GM12878 (cell line): ENCODE measurements around the gene COQ5. TPM values are rescaled to one million over a fixed set of nuclear protein-coding genes. Genes with fewer than 3 reads are reported as not detected.

Source experiments
- ATAC-seq: fragments of 200-7000 bp; cut with Tn5 transposase; 3 replicates; pipeline ENCODE4 v1.9.1; 2020; ENCODE audit warnings: mild to moderate bottlenecking, moderate library complexity
- BruUV-seq: library from RNA; stranded (reverse); fragments of 400-500 nt; replicated peaks from 2 replicates; lab custom pipeline; 2021; lab: Mats Ljungman, UMichigan
- CTCF ChIA-PET: fragments of 300-600 bp; sonication (Branson Sonifier 250); formaldehyde crosslinking; extraction: SDS; loops from one replicate; lab custom pipeline; 2021; ENCODE audit warnings: inconsistent platforms; lab: Yijun Ruan, JAX
- POLR2A ChIA-PET: fragments of 350-600 bp; formaldehyde crosslinking; extraction: SDS; loops from one replicate; lab custom pipeline; 2021; ENCODE audit warnings: inconsistent platforms; lab: Charles Lee
- RAD21 ChIA-PET: fragments of 300-600 bp; sonication (Branson Sonifier 250); formaldehyde crosslinking; loops from one replicate; lab custom pipeline; 2023; ENCODE audit warnings: antibody characterized with exemption; ENCODE audit not compliant: unreplicated experiment; lab: Charles Lee
- SMC1A ChIA-PET: fragments of 300-600 bp; sonication (Branson Sonifier 250); formaldehyde crosslinking; loops from one replicate; lab custom pipeline; 2023; ENCODE audit not compliant: unreplicated experiment, uncharacterized antibody; lab: Charles Lee
- DNase-seq: peaks from one replicate; pipeline ENCODE4 v3.0.0-alpha.2; 2011; ENCODE audit warnings: low read depth, low spot score
- FAIRE-seq: peaks from 3 replicates; lab custom pipeline; 2011; peaks lifted over from hg19 to GRCh38; lab: Jason Lieb, UNC
- H2AFZ ChIP-seq: 2 replicates; pipeline ENCODE4 v1.6.0; 2011; ENCODE audit warnings: low read depth, low read length, control low read depth; ENCODE audit not compliant: control insufficient read depth
- H3K27ac ChIP-seq: 2 replicates; pipeline ENCODE4 v1.5.1; 2011; ENCODE audit warnings: control low read depth; ENCODE audit not compliant: control insufficient read depth, insufficient read depth
- H3K27me3 ChIP-seq, 2 experiments: replicated peaks in 1 of 2; 2 replicates each; pipeline versions ENCODE4 v1.6.0 to v1.6.1; 2011; ENCODE audit warnings: low read length in 1 of 2; ENCODE audit not compliant: control insufficient read depth in 2 of 2, insufficient read depth in 2 of 2
- H3K36me3 ChIP-seq, 2 experiments: 2 replicates each; pipeline ENCODE4 v1.5.1; 2011; ENCODE audit warnings: low read length in 1 of 2; ENCODE audit not compliant: control insufficient read depth in 2 of 2, insufficient read depth in 2 of 2
- H3K4me1 ChIP-seq: 2 replicates; pipeline ENCODE4 v1.6.1; 2011; ENCODE audit warnings: mild to moderate bottlenecking, low read length, moderate library complexity, mixed read lengths; ENCODE audit not compliant: control insufficient read depth, insufficient read depth
- H3K4me2 ChIP-seq: 2 replicates; pipeline ENCODE4 v1.6.0; 2011; ENCODE audit warnings: control low read depth; ENCODE audit not compliant: control insufficient read depth, insufficient read depth
- H3K4me3 ChIP-seq: fragments of 200-600 bp; sonication (generic); 2 replicates; pipeline ENCODE4 v1.5.1; 2016
- H3K79me2 ChIP-seq: 2 replicates; pipeline ENCODE4 v1.6.0; 2011; ENCODE audit warnings: low read length; ENCODE audit not compliant: control insufficient read depth, insufficient read depth
- H3K9ac ChIP-seq: 2 replicates; pipeline ENCODE4 v1.8.0; 2011; ENCODE audit warnings: low read length, control low read depth, mixed read lengths; ENCODE audit not compliant: control insufficient read depth, insufficient read depth
- H3K9me3 ChIP-seq: replicated peaks from 3 replicates; pipeline ENCODE4 v1.5.1; 2011; ENCODE audit warnings: mild to moderate bottlenecking, low read length; ENCODE audit not compliant: control insufficient read depth, insufficient read depth
- H4K20me1 ChIP-seq: 2 replicates; pipeline ENCODE4 v1.6.0; 2011; ENCODE audit not compliant: control insufficient read depth, insufficient read depth
- ESRRA ChIP-seq: IDR thresholded peaks from 2 replicates; pipeline ENCODE4 v1.6.1; 2012; ENCODE audit warnings: mild to moderate bottlenecking, low read length, improper control_type of control experiment
- EZH2 ChIP-seq: IDR thresholded peaks from 2 replicates; pipeline ENCODE4 v1.6.1; 2012; ENCODE audit warnings: low read depth, mild to moderate bottlenecking, control low read depth, inconsistent platforms, low read length, borderline replicate concordance; ENCODE audit not compliant: control insufficient read depth
- POLR2A ChIP-seq: IDR thresholded peaks from 2 replicates; pipeline ENCODE4 v1.6.1; 2011; ENCODE audit warnings: low read depth, mild to moderate bottlenecking, low read length
- WGBS: methylation state at CpG from one replicate; pipeline ENCODE4 v1.1.6; 2016; ENCODE audit warnings: low lambda C conversion rate; ENCODE audit not compliant: insufficient replicate concordance, insufficient coverage; ENCODE audit errors: missing lambda C conversion rate; 5-methylcytosine and 5-hydroxymethylcytosine counted together
- in situ Hi-C: fragments of 300-500 bp; cut with MboI; formaldehyde crosslinking; loops from 9 replicates; pipeline ENCODE4 v1.14.3; 2018; ENCODE audit warnings: mixed read lengths
- intact Hi-C: fragments of 100-400 bp; cut with micrococcal nuclease; formaldehyde crosslinking; loops from one replicate; pipeline ENCODE4 v1.14.2; 2022; ENCODE audit not compliant: unreplicated experiment
- polyA plus RNA-seq, 11 experiments: library from polyadenylated mRNA; depleted of rRNA in 4 of 11; unstranded in 6 of 11; stranded (reverse) in 5 of 11; fragments of >200 nt; fragmentation: Nextera tagmentation in 4 of 11; fragmentation: Illumina TruSeq in 1 of 11; extraction: Ambion mirVana in 4 of 11; extraction: Trizol in 1 of 11; gene quantifications; 1 replicate in 1 of 11; 2 replicates in 10 of 11; pipeline versions ENCODE4 v1.2.1 to v1.2.3, GENCODE V29; 2011 to 2016; ENCODE audit warnings: inconsistent platforms in 2 of 11, missing spikeins in 2 of 11, low read depth in 1 of 11
- total RNA-seq, 4 experiments: library from RNA; depleted of rRNA in 3 of 4; stranded (reverse); fragments of >200 nt in 3 of 4; fragmentation: Illumina TruSeq in 1 of 4; extraction: Trizol in 1 of 4; gene quantifications; 2 replicates each; pipeline versions ENCODE4 v1.2.1 to v1.2.3, GENCODE V29; 2013 to 2021
- TF ChIP-seq, protein P1 (sequence below): fragments of 450-650 bp; IDR thresholded peaks from 2 replicates; pipeline ENCODE4 v1.6.1; 2017; ENCODE audit warnings: mild to moderate bottlenecking, low read depth, inconsistent platforms; ENCODE audit not compliant: poor library complexity, severe bottlenecking
- TF ChIP-seq, protein P2 (sequence below): fragments of 450-650 bp; IDR thresholded peaks from 2 replicates; pipeline ENCODE4 v1.6.1; 2017; ENCODE audit warnings: low read depth, mild to moderate bottlenecking, moderate library complexity
- TF ChIP-seq, protein P3 (sequence below): fragments of 450-650 bp; IDR thresholded peaks from 2 replicates; pipeline ENCODE4 v1.6.1; 2017; ENCODE audit warnings: borderline replicate concordance
- TF ChIP-seq, protein P4 (sequence below): fragments of 450-650 bp; IDR thresholded peaks from 2 replicates; pipeline ENCODE4 v1.6.1; 2018; ENCODE audit warnings: borderline replicate concordance, mild to moderate bottlenecking; ENCODE audit not compliant: partially characterized antibody
- TF ChIP-seq, protein P5 (sequence below): IDR thresholded peaks from 2 replicates; pipeline ENCODE4 v1.6.1; 2011; ENCODE audit warnings: borderline replicate concordance, low read depth, mild to moderate bottlenecking, moderate library complexity, low read length; ENCODE audit not compliant: insufficient read depth, poor library complexity, severe bottlenecking

The COQ5 gene
- total and polyA plus RNA-seq, 10 of the 15 experiments (the other 5 are each of a cell fraction or from before 2014, with no cell fraction given) = 24.8 to 69.3 (median 37.8) TPM

DNA sequence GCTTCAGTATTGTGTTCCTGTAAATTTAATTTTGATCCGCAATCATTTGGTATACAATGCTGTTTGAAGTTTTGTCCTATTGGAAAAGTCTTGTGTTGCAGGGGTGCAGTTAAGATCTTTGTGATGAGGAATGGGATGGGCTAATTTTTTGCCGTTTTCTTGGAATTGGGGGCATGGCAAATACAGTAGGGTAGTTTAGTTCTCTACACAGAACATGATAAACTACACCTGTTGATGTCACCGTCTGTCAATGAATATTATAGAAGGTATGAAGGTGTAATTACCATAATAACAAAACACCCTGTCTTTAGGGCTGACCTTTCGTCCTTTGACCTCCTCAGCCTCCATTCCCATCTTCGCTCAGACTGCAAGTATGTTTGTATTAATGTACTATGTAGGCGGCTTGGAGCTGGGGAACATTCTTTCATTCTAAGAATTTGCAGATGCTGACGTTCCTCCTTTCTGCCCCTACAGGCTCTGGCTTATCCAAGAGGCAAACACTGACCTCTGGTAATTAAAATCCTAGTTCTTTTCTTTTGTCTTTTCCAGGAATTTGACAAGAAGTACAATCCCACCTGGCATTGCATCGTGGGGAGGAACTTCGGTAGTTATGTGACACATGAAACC lies 31.3 kb downstream of the COQ5 start:
- intact Hi-C loops = loop anchor here (2.0 kb wide), 1 partner anchor 29 kb away; the partner anchor contains the start of gene SRSF9
- Histone ChIP-seq H3K9me3 (no peaks in the 10 kb centered on the region), H2AFZ (no peak overlapping the region), H3K27ac (no peak overlapping the region), H3K4me1 (peaks cover 4% of the 10 kb centered on the region), H3K4me3 (peak overlapping the region; percentile 99), H3K4me2 (peak overlapping the region; percentile 96), H3K79me2 (peaks cover 30% of the 10 kb centered on the region), H4K20me1 (0 out of 2 replicates have a peak, but pooled peaks cover 4% of the 10 kb centered on the region), H3K27me3 (no peaks in the 10 kb centered on the region), H3K36me3 (peaks cover 0 to 9% of the 10 kb centered on the region in 2 experiments; a peak in 2 of 4 replicates), H3K9ac (peak overlapping the region; percentile 85)
- no TSS peak for BruUV-seq
- POLR2A ChIA-PET = interaction anchor here (0.8 to 1.9 kb wide), 7 partner anchors 8 to 71 kb away, joined by 3 to 11 read pairs (median 4); no protein-coding TSS in a partner anchor
- FAIRE-seq (peak; percentile 38), ATAC-seq (no peak), DNase-seq (no peak)
- WGBS = 17% methylated on average over 9 of the region's 9 CpGs
- TF ChIP-seq, protein P1, sequence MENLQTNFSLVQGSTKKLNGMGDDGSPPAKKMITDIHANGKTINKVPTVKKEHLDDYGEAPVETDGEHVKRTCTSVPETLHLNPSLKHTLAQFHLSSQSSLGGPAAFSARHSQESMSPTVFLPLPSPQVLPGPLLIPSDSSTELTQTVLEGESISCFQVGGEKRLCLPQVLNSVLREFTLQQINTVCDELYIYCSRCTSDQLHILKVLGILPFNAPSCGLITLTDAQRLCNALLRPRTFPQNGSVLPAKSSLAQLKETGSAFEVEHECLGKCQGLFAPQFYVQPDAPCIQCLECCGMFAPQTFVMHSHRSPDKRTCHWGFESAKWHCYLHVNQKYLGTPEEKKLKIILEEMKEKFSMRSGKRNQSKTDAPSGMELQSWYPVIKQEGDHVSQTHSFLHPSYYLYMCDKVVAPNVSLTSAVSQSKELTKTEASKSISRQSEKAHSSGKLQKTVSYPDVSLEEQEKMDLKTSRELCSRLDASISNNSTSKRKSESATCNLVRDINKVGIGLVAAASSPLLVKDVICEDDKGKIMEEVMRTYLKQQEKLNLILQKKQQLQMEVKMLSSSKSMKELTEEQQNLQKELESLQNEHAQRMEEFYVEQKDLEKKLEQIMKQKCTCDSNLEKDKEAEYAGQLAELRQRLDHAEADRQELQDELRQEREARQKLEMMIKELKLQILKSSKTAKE = no peak
- TF ChIP-seq, protein P2, sequence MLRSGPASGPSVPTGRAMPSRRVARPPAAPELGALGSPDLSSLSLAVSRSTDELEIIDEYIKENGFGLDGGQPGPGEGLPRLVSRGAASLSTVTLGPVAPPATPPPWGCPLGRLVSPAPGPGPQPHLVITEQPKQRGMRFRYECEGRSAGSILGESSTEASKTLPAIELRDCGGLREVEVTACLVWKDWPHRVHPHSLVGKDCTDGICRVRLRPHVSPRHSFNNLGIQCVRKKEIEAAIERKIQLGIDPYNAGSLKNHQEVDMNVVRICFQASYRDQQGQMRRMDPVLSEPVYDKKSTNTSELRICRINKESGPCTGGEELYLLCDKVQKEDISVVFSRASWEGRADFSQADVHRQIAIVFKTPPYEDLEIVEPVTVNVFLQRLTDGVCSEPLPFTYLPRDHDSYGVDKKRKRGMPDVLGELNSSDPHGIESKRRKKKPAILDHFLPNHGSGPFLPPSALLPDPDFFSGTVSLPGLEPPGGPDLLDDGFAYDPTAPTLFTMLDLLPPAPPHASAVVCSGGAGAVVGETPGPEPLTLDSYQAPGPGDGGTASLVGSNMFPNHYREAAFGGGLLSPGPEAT = no peak
- TF ChIP-seq, protein P3, sequence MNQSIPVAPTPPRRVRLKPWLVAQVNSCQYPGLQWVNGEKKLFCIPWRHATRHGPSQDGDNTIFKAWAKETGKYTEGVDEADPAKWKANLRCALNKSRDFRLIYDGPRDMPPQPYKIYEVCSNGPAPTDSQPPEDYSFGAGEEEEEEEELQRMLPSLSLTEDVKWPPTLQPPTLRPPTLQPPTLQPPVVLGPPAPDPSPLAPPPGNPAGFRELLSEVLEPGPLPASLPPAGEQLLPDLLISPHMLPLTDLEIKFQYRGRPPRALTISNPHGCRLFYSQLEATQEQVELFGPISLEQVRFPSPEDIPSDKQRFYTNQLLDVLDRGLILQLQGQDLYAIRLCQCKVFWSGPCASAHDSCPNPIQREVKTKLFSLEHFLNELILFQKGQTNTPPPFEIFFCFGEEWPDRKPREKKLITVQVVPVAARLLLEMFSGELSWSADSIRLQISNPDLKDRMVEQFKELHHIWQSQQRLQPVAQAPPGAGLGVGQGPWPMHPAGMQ = no peak
- TF ChIP-seq, protein P4, sequence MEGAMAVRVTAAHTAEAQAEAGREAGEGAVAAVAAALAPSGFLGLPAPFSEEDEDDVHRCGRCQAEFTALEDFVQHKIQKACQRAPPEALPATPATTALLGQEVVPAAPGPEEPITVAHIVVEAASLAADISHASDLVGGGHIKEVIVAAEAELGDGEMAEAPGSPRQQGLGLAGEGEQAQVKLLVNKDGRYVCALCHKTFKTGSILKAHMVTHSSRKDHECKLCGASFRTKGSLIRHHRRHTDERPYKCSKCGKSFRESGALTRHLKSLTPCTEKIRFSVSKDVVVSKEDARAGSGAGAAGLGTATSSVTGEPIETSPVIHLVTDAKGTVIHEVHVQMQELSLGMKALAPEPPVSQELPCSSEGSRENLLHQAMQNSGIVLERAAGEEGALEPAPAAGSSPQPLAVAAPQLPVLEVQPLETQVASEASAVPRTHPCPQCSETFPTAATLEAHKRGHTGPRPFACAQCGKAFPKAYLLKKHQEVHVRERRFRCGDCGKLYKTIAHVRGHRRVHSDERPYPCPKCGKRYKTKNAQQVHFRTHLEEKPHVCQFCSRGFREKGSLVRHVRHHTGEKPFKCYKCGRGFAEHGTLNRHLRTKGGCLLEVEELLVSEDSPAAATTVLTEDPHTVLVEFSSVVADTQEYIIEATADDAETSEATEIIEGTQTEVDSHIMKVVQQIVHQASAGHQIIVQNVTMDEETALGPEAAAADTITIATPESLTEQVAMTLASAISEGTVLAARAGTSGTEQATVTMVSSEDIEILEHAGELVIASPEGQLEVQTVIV = no peak
- no peak for TF ChIP-seq POLR2A
- no peak for TF ChIP-seq EZH2
- TF ChIP-seq, protein P5, sequence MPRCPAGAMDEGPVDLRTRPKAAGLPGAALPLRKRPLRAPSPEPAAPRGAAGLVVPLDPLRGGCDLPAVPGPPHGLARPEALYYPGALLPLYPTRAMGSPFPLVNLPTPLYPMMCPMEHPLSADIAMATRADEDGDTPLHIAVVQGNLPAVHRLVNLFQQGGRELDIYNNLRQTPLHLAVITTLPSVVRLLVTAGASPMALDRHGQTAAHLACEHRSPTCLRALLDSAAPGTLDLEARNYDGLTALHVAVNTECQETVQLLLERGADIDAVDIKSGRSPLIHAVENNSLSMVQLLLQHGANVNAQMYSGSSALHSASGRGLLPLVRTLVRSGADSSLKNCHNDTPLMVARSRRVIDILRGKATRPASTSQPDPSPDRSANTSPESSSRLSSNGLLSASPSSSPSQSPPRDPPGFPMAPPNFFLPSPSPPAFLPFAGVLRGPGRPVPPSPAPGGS = no peak
- TF ChIP-seq ESRRA = no peak
- SMC1A ChIA-PET = interaction anchor here (0.6 to 2.4 kb wide), 8 partner anchors 25 to 141 kb away, joined by 3 to 10 read pairs (median 3); partner anchors contain the start of genes POP5 and SRSF9
- in situ Hi-C loops = no loop called here
- RAD21 ChIA-PET = interaction anchor here (0.9 to 2.5 kb wide), 3 partner anchors 23 to 84 kb away, joined by 5 to 16 read pairs (median 6); partner anchors contain the start of gene POP5
- CTCF ChIA-PET = interaction anchor here (0.7 to 2.1 kb wide), 8 partner anchors 27 to 362 kb away, joined by 3 to 11 read pairs (median 4); no protein-coding TSS in a partner anchor
